ENCODE data around the gene MLKL. TPM values are rescaled to one million over a fixed set of nuclear protein-coding genes. Genes with fewer than 3 reads are reported as not detected.

Gene MLKL
- polyA plus RNA-seq, 3 donors: 33.6 to 136 (median 37.8) TPM

DNA sequence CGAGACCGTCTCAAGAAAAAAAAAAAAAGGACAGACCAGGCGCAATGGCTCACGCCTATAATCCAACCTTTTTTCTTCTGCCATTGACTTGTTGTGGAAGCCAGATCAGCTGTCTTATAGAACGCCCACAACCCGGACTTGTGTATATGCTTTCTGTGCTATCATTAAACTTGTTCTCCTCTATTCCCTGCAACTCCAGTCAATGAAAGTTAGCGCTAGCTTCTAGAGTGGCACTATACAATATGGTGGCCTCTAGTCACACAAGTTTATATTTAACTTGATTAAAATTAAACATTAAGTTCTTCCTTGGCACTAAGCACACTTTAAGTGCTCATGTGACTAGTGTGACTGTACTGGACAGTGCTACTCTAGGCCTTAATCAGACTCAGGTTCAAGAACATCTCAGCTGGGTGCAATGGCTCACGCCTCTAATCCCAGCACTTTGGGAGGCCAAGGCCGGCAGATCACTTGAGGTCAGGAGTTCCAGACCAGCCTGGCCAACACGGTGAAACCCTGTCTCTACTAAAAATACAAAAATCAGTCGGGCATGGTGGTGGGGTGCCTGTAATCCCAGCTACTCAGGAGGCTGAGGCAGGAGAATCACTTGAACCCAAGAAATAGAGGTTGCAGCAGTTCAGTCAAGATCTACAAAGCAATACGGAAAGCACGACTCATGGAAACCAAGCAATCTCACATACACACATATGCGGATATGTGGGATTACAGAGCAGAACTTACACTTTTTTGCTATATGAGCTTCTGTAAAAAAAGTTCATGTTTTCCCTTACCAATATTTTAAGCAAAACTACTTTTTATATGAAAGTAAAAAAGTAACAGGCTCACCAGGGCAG, 74.9 kb downstream of the MLKL start:
- Histone ChIP-seq H3K27me3 (ENCODE audit: control insufficient read depth in 2 of 2, insufficient read depth in 2 of 2, low read length in 2 of 2) (no peaks in the 10 kb centered on the region), H2AFZ (ENCODE audit: insufficient read depth, low read depth, low read length, poor library complexity, severe bottlenecking) (no peak overlapping the region), H3K9me3 (replicated peaks in 1 of 2; ENCODE audit: control insufficient read depth in 1 of 2, insufficient read depth in 1 of 2, low read length in 2 of 2) (no peaks in the 10 kb centered on the region), H3K4me3 (replicated peaks in 1 of 3; ENCODE audit: low read depth in 2 of 3, low read length in 3 of 3) (no peak overlapping the region), H4K20me1 (ENCODE audit: insufficient read depth, low read length) (no peaks in the 10 kb centered on the region), H3K36me3 (replicated peaks in 1 of 2; ENCODE audit: control insufficient read depth in 1 of 2, insufficient read depth in 2 of 2, low read length in 2 of 2) (peaks cover 88 to 97% of the 10 kb centered on the region in 2 donors), H3K79me2 (ENCODE audit: insufficient read depth, low read length) (no peaks in the 10 kb centered on the region), H3K4me2 (replicated peaks; ENCODE audit: extremely low read depth, low read length, poor library complexity, severe bottlenecking) (no peak overlapping the region), H3K4me1 (ENCODE audit: control insufficient read depth in 1 of 2, insufficient read depth in 2 of 2, low read length in 2 of 2) (no peaks in the 10 kb centered on the region), H3K9ac (ENCODE audit: insufficient read depth, low read length, poor library complexity, severe bottlenecking) (no peak overlapping the region), H3K27ac (ENCODE audit: low read depth in 1 of 2, low read length in 2 of 2) (no peak overlapping the region)
- peak overlapping the region in 4 of 7 donors; percentile 21 to 41 (median 28) for H3K27ac Mint-ChIP-seq
- DNase-seq: no peak
- 100% methylated on average over 8 of the region's 14 CpGs for WGBS (ENCODE audit: insufficient coverage)
- H3K36me3 Mint-ChIP-seq: peaks cover 88 to 96% of the 10 kb centered on the region in 2 donors
- intact Hi-C loops (cut with micrococcal nuclease): loop anchor here (10.0 kb wide), 2 partner anchors 121 to 151 kb away; no protein-coding TSS in a partner anchor
- no peaks in the 10 kb centered on the region for H3K4me1 Mint-ChIP-seq
- no peaks in the 10 kb centered on the region for H3K9me3 Mint-ChIP-seq
- no peak overlapping the region for H3K4me3 Mint-ChIP-seq
- TF ChIP-seq, protein P1, sequence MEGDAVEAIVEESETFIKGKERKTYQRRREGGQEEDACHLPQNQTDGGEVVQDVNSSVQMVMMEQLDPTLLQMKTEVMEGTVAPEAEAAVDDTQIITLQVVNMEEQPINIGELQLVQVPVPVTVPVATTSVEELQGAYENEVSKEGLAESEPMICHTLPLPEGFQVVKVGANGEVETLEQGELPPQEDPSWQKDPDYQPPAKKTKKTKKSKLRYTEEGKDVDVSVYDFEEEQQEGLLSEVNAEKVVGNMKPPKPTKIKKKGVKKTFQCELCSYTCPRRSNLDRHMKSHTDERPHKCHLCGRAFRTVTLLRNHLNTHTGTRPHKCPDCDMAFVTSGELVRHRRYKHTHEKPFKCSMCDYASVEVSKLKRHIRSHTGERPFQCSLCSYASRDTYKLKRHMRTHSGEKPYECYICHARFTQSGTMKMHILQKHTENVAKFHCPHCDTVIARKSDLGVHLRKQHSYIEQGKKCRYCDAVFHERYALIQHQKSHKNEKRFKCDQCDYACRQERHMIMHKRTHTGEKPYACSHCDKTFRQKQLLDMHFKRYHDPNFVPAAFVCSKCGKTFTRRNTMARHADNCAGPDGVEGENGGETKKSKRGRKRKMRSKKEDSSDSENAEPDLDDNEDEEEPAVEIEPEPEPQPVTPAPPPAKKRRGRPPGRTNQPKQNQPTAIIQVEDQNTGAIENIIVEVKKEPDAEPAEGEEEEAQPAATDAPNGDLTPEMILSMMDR (IDR thresholded peaks at IDR 0.05): no peak
- H3K27me3 Mint-ChIP-seq (ENCODE audit: low read depth in 3 of 3): no peaks in the 10 kb centered on the region

DNA sequence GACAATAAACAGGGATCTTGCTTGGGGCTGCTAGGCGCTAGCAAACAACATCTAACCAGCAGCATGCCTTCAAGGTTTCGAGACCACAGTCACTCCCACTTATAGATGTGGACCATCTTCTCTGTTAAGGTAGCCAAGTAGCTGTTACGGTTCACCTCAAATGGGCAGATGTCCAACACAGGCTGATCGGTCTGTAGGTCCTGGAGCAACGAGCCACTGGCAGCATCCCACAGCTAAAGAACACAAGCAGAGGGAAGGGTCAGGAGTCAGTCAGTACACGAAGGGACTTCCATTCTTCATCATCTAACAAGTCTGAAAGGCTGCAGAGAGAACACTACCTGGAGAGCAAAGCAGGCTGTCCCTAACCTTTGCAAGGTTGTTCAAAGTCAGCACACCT, 76.8 kb downstream of the MLKL start:
- Histone ChIP-seq H4K20me1 (ENCODE audit: insufficient read depth, low read length) (no peaks in the 10 kb centered on the region), H3K27ac (ENCODE audit: low read depth in 1 of 2, low read length in 2 of 2) (no peak overlapping the region), H3K4me2 (replicated peaks; ENCODE audit: extremely low read depth, low read length, poor library complexity, severe bottlenecking) (no peak overlapping the region), H3K79me2 (ENCODE audit: insufficient read depth, low read length) (no peaks in the 10 kb centered on the region), H3K9ac (ENCODE audit: insufficient read depth, low read length, poor library complexity, severe bottlenecking) (no peak overlapping the region), H2AFZ (ENCODE audit: insufficient read depth, low read depth, low read length, poor library complexity, severe bottlenecking) (no peak overlapping the region), H3K9me3 (replicated peaks in 1 of 2; ENCODE audit: control insufficient read depth in 1 of 2, insufficient read depth in 1 of 2, low read length in 2 of 2) (no peaks in the 10 kb centered on the region), H3K4me3 (replicated peaks in 1 of 3; ENCODE audit: low read depth in 2 of 3, low read length in 3 of 3) (no peak overlapping the region), H3K27me3 (ENCODE audit: control insufficient read depth in 2 of 2, insufficient read depth in 2 of 2, low read length in 2 of 2) (no peaks in the 10 kb centered on the region), H3K36me3 (replicated peaks in 1 of 2; ENCODE audit: control insufficient read depth in 1 of 2, insufficient read depth in 2 of 2, low read length in 2 of 2) (peaks cover 73 to 93% of the 10 kb centered on the region in 2 donors), H3K4me1 (ENCODE audit: control insufficient read depth in 1 of 2, insufficient read depth in 2 of 2, low read length in 2 of 2) (no peaks in the 10 kb centered on the region)
- intact Hi-C loops (cut with micrococcal nuclease): loop anchor here (10.0 kb wide), 2 partner anchors 119 to 149 kb away; no protein-coding TSS in a partner anchor
- TF ChIP-seq, protein P1 (IDR thresholded peaks at IDR 0.05): no peak
- Mint-ChIP-seq H3K4me3 (no peak overlapping the region), H3K36me3 (peaks cover 75 to 93% of the 10 kb centered on the region in 2 donors), H3K9me3 (no peaks in the 10 kb centered on the region), H3K4me1 (no peaks in the 10 kb centered on the region), H3K27me3 (ENCODE audit: low read depth in 3 of 3) (no peaks in the 10 kb centered on the region), H3K27ac (peak overlapping the region in 1 of 7 donors; percentile 27)
- no peak for DNase-seq
- WGBS (ENCODE audit: insufficient coverage): 97% methylated on average over 4 of the region's 6 CpGs
